ENCODE results near the gene TCF12. TPM values are rescaled to one million over a fixed set of nuclear protein-coding genes. Genes with fewer than 3 reads are reported as not detected.

The TCF12 gene
- polyA plus RNA-seq, 1 donor: 69.4 TPM

DNA sequence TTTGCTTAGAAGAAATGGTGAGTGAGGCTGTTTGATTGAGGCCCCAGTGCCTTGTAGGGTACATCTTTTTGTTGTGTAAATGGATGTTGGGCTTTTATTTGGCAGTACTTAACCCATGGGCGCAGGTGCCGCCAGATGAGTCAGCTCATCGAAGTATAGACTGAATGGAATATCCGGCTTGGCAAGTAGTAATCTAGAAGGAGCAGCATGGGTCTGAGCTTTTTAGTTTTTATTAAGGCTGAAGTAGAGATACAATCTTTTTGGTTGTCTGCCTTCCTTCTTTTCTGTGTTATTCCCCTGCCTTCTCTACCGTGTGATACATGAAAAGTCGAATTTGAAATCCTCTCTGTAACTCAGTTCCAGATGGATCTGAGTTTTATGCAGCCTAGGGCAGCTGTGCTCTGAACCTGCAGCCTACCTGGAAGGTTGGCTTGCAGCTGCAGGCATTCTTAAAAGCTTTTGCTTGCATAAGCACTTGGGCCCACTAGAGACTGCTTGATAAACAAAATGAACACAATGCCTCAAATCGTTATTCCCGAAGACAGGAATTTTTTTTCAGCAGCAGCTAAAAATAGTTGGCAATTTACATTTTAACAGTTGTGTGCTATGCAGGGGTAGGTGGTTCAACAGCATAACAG is 280.3 kb downstream of the TCF12 start:
- no CpG with 5 or more reads among the region's 8 CpGs for WGBS (ENCODE audit: insufficient coverage, low lambda C conversion rate)
- H3K27me3 ChIP-seq (ENCODE audit: control insufficient read depth, insufficient read depth, low read length): no peaks in the 10 kb centered on the region
- no peaks in the 10 kb centered on the region for H3K4me1 ChIP-seq (ENCODE audit: control insufficient read depth, insufficient read depth, low read length)

DNA sequence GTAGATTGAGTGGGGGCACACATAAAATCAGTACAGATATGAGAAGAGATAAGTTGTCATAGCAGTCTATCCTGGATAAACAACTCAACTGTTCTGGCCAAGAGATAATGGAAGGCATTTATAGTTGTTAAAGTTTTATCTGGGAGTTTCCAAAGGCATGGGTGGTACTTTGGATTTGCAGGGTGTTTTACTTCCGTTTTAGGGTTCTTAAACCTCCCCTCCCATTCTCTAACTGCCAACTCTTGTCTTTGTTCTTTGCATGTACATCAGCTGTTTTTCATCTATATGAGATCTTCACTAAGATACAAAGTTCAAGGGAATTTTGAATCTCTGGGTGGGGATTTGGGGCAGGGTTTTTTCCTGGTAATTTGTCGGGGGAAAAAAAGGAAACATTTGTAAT is 283.1 kb downstream of the TCF12 start:
- peak in 1 of 2 donors; percentile 38 for DNase-seq
- H3K9me3 ChIP-seq (ENCODE audit: control insufficient read depth, low read depth, low read length): no peaks in the 10 kb centered on the region
- no CpG with 5 or more reads among the region's 2 CpGs for WGBS (ENCODE audit: insufficient coverage, low lambda C conversion rate)
- no peaks in the 10 kb centered on the region for H3K4me1 ChIP-seq (ENCODE audit: control insufficient read depth, insufficient read depth, low read length)
- peak overlapping the region; percentile 1 for H3K27ac ChIP-seq (ENCODE audit: low read length)
- no peak overlapping the region for H3K4me3 ChIP-seq (ENCODE audit: low read length)
- H3K27me3 ChIP-seq (ENCODE audit: control insufficient read depth, insufficient read depth, low read length): no peaks in the 10 kb centered on the region
- peaks cover 5% of the 10 kb centered on the region for H3K36me3 ChIP-seq (ENCODE audit: control insufficient read depth, insufficient read depth, low read length)

More for the DNA sequence above, 280.3 kb downstream of the TCF12 start:
- H3K4me3 ChIP-seq (ENCODE audit: low read length): no peak overlapping the region
- H3K36me3 ChIP-seq (ENCODE audit: control insufficient read depth, insufficient read depth, low read length): peaks cover 11% of the 10 kb centered on the region
- DNase-seq: peak in 1 of 2 donors; percentile 28
- H3K9me3 ChIP-seq (ENCODE audit: control insufficient read depth, low read depth, low read length): no peaks in the 10 kb centered on the region
- H3K27ac ChIP-seq (ENCODE audit: low read length): no peak overlapping the region

DNA sequence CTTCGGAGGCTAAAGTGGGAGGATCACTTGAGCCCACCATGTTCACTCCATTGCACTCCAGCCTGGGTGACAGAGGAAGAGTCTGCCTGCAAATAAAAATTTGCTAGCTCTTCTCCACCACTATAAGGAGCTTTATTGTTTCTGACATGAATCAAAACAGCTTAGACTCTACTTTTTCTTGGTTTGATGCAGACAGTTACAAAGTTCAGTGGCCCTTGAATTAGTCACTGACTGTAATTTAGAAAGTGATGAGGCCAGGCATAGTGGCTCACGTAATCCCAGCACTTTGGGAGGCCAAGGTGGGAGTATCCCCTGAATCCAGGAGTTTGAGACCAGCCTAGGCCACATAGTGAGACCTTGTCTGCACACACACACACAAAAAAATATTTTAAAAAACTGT is 285.5 kb downstream of the TCF12 start:
- DNase-seq: peak in 1 of 2 donors; percentile 34
- Histone ChIP-seq H3K36me3 (ENCODE audit: control insufficient read depth, insufficient read depth, low read length) (peaks cover 2% of the 10 kb centered on the region), H3K27ac (ENCODE audit: low read length) (no peak overlapping the region), H3K4me3 (ENCODE audit: low read length) (no peak overlapping the region), H3K4me1 (ENCODE audit: control insufficient read depth, insufficient read depth, low read length) (no peaks in the 10 kb centered on the region), H3K9me3 (ENCODE audit: control insufficient read depth, low read depth, low read length) (no peaks in the 10 kb centered on the region), H3K27me3 (ENCODE audit: control insufficient read depth, insufficient read depth, low read length) (no peaks in the 10 kb centered on the region)
- WGBS (ENCODE audit: insufficient coverage, low lambda C conversion rate): no CpG with 5 or more reads among the region's 2 CpGs

DNA sequence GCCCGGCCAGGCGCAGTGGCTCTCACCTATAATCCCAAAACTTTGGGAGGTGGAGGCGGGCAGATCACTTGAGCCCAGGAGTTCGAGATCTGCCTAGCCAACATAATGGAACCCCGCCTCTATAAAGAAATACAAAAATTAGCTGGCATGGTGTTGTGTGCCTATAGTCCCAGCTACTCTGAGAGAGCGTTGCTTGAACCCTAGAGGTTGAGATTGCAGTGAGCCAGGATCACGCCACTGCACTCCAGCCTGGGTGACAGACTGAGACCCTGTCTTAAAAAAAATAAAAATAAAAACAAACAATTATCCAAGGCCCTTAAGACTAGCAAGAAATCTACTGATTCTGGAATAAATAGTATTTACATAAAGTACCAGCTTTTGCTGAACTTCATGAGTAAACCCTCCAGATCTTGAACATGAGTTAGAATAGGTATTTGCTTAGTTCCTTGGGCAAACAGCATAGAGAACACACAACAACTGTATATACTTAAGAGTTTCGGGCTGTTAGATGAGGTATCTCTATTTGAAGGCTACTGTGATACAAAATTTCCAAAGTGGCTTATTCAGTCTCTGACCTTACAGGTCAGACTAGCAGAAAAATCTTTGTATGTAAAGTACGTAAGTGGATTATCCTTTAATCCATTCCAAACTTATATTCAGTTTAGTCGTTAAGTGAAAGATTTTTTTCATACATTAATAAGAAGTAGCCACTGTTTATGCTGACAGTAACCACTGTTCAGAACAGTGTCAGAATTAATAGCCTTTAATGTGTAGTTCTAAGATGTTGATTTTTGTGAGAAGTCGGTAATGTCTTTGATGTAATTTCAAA is 286.8 kb downstream of the TCF12 start:
- Histone ChIP-seq H3K36me3 (ENCODE audit: control insufficient read depth, insufficient read depth, low read length) (peaks cover 2% of the 10 kb centered on the region), H3K27ac (ENCODE audit: low read length) (no peak overlapping the region), H3K4me3 (ENCODE audit: low read length) (no peak overlapping the region), H3K9me3 (ENCODE audit: control insufficient read depth, low read depth, low read length) (no peaks in the 10 kb centered on the region), H3K27me3 (ENCODE audit: control insufficient read depth, insufficient read depth, low read length) (no peaks in the 10 kb centered on the region), H3K4me1 (ENCODE audit: control insufficient read depth, insufficient read depth, low read length) (no peaks in the 10 kb centered on the region)
- DNase-seq: no peak
- WGBS (ENCODE audit: insufficient coverage, low lambda C conversion rate): 67% methylated on average over 2 of the region's 11 CpGs

DNA sequence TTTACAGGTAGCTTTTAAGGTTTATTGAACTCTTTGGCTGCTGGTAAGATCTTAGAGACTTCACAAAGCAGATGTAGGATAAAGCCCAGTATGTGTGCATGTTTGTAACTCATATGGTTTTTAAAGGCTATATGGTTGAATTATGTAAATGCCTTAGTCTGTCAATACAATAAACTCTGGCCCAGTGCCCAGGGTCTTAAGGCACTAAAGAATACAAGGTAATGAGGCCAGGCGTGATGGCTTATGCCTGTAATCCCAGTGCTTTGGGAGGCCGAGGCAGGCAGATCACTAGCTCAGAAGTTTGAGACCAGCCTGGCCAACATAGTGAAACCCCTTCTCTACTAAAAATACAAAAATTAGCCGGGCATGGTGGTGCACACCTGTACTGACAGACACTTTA is 287.6 kb downstream of the TCF12 start:
- Histone ChIP-seq H3K27ac (ENCODE audit: low read length) (no peak overlapping the region), H3K4me1 (ENCODE audit: control insufficient read depth, insufficient read depth, low read length) (no peaks in the 10 kb centered on the region), H3K27me3 (ENCODE audit: control insufficient read depth, insufficient read depth, low read length) (no peaks in the 10 kb centered on the region), H3K36me3 (ENCODE audit: control insufficient read depth, insufficient read depth, low read length) (peaks cover 2% of the 10 kb centered on the region), H3K9me3 (ENCODE audit: control insufficient read depth, low read depth, low read length) (no peaks in the 10 kb centered on the region), H3K4me3 (ENCODE audit: low read length) (no peak overlapping the region)
- no CpG with 5 or more reads among the region's 3 CpGs for WGBS (ENCODE audit: insufficient coverage, low lambda C conversion rate)
- DNase-seq: peak in 1 of 2 donors; percentile 54

DNA sequence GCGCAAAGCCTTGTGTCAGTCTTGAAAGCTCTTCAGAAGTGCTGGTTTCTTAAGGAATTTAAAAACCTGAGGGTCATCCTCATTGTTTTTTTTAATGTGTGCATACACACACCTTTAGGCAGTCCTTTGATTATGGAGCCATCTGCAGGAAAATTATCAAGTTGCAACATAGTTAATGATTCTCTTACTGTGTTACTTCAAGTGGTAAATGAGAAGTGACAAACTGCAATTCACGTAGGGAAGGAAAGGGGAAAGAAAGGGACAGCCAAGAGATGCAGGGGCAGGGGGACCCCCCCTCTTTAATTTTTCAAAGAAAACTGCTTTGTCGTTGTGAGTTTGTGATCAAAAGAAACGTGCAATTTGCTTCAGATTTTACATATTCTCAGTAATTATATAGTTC is 295.4 kb downstream of the TCF12 start:
- WGBS (ENCODE audit: insufficient coverage, low lambda C conversion rate): 40% methylated on average over 1 of the region's 4 CpGs
- Histone ChIP-seq H3K4me3 (ENCODE audit: low read length) (no peak overlapping the region), H3K4me1 (ENCODE audit: control insufficient read depth, insufficient read depth, low read length) (no peaks in the 10 kb centered on the region), H3K27ac (ENCODE audit: low read length) (no peak overlapping the region), H3K9me3 (ENCODE audit: control insufficient read depth, low read depth, low read length) (no peaks in the 10 kb centered on the region), H3K27me3 (ENCODE audit: control insufficient read depth, insufficient read depth, low read length) (no peaks in the 10 kb centered on the region), H3K36me3 (ENCODE audit: control insufficient read depth, insufficient read depth, low read length) (no peaks in the 10 kb centered on the region)
- peak in 1 of 2 donors; percentile 54 for DNase-seq

DNA sequence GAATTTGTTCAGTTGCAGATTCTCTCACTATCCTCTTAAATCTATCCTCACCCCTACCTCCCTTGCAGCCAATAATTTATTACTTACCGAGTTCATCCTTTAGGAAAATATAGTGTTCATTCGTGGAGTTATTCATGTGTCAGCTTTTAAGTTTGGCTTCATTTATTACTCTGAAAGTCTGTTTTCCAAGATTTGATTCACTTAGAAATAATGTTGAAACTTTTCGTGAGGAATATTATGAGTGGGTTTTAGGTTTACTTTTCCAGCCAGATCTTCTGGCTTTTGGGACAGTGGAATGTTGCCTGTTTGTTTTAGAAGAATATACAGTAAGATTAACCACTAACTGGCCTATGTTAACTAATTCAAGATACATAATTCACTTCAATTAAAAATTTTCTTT is 296.9 kb downstream of the TCF12 start:
- 80% methylated on average over 1 of the region's 3 CpGs for WGBS (ENCODE audit: insufficient coverage, low lambda C conversion rate)
- H3K4me1 ChIP-seq (ENCODE audit: control insufficient read depth, insufficient read depth, low read length): no peaks in the 10 kb centered on the region

DNA sequence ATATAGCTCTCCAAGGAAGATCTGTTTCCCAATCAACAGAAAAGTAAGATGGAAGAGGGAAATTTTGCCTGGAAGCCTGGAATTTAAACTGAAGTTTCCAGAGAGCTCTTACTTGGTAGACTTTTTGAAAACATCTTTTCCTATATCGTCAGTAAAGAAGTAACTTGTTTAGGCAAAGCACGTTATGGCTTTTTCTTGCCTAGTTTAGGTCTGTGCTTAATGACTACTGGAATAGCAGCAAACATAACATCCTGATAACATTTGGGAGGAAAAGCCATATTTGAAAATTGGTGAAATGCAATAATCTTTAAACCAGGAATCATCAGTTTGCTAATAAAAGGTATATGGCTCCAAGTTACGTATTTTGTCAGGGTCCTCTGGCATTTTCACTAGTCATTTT is 297.4 kb downstream of the TCF12 start:
- DNase-seq: no peak
- Histone ChIP-seq H3K36me3 (ENCODE audit: control insufficient read depth, insufficient read depth, low read length) (no peaks in the 10 kb centered on the region), H3K4me3 (ENCODE audit: low read length) (no peak overlapping the region), H3K27me3 (ENCODE audit: control insufficient read depth, insufficient read depth, low read length) (no peaks in the 10 kb centered on the region), H3K27ac (ENCODE audit: low read length) (no peak overlapping the region), H3K4me1 (ENCODE audit: control insufficient read depth, insufficient read depth, low read length) (no peaks in the 10 kb centered on the region), H3K9me3 (ENCODE audit: control insufficient read depth, low read depth, low read length) (no peaks in the 10 kb centered on the region)
- no CpG with 5 or more reads among the region's 3 CpGs for WGBS (ENCODE audit: insufficient coverage, low lambda C conversion rate)

More for the DNA sequence above, 296.9 kb downstream of the TCF12 start:
- H3K27ac ChIP-seq (ENCODE audit: low read length): no peak overlapping the region
- H3K27me3 ChIP-seq (ENCODE audit: control insufficient read depth, insufficient read depth, low read length): no peaks in the 10 kb centered on the region
- H3K4me3 ChIP-seq (ENCODE audit: low read length): no peak overlapping the region
- no peaks in the 10 kb centered on the region for H3K9me3 ChIP-seq (ENCODE audit: control insufficient read depth, low read depth, low read length)
- no peak for DNase-seq
- no peaks in the 10 kb centered on the region for H3K36me3 ChIP-seq (ENCODE audit: control insufficient read depth, insufficient read depth, low read length)

DNA sequence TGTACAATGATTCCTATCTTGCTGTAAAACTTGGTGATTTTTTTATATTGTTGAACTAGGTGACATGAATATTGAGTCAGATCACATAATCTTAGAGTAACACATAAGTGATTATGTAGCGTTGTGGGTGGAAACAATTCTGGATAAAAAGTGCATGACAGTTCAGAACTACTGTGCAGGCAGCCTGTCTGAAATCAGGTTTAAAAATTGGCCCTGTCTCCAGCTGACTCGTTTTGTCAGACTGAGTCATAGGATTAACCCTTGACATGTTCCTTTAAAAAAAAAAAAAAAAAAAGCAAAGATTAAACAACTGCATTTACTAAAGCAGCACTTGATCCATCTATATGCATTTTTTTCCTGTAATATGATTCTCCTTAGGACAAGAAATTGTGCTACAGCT is 297.8 kb downstream of the TCF12 start:
- Histone ChIP-seq H3K27me3 (ENCODE audit: control insufficient read depth, insufficient read depth, low read length) (no peaks in the 10 kb centered on the region), H3K27ac (ENCODE audit: low read length) (no peak overlapping the region), H3K4me3 (ENCODE audit: low read length) (no peak overlapping the region), H3K36me3 (ENCODE audit: control insufficient read depth, insufficient read depth, low read length) (no peaks in the 10 kb centered on the region), H3K9me3 (ENCODE audit: control insufficient read depth, low read depth, low read length) (no peaks in the 10 kb centered on the region), H3K4me1 (ENCODE audit: control insufficient read depth, insufficient read depth, low read length) (no peaks in the 10 kb centered on the region)
- 60% methylated on average over 1 of the region's 2 CpGs for WGBS (ENCODE audit: insufficient coverage, low lambda C conversion rate)
- DNase-seq: no peak

DNA sequence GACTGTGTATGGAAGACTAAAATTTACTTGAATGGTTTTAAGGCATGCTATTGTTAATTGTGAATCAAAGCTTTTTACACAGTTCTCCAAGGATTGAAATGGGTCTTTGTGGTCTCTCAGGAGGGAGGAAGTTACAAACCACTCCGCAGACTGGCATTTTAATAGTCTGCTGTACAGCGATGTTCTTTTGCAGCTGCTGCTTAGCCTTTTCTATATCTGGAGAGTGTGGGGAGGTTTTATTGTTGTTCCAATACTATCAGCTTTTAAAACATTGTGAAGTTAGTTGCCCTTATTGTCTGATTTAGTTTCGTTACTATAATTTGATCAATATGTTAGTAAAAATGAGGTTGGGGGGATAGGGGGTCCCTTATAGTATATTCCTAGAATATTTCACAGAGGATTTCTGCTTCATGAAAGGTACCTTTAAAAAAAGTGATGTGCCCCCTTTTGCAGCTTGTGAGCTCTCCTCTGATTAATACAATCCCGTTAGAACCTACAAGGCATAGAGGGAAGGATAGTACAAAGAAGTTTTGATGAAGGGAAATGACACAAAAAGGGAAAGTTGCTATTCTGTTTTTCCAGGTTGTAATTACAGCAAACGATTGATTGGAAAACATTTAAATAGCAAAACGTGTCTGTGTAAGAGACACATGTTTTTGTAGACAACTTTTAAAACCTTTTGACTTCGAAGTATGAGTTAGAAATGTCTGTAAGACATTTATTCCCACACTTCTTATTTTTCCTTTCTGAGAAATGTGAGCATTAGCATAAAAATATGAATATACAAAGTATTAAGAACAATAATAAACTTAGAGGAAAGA is 299.5 kb downstream of the TCF12 start:
- DNase-seq: no peak
- no peaks in the 10 kb centered on the region for H3K36me3 ChIP-seq (ENCODE audit: control insufficient read depth, insufficient read depth, low read length)
- H3K4me3 ChIP-seq (ENCODE audit: low read length): no peak overlapping the region
- H3K27ac ChIP-seq (ENCODE audit: low read length): no peak overlapping the region
- no peaks in the 10 kb centered on the region for H3K4me1 ChIP-seq (ENCODE audit: control insufficient read depth, insufficient read depth, low read length)
- H3K27me3 ChIP-seq (ENCODE audit: control insufficient read depth, insufficient read depth, low read length): no peaks in the 10 kb centered on the region
- no peaks in the 10 kb centered on the region for H3K9me3 ChIP-seq (ENCODE audit: control insufficient read depth, low read depth, low read length)
- WGBS (ENCODE audit: insufficient coverage, low lambda C conversion rate): no CpG with 5 or more reads among the region's 7 CpGs

Measured in large intestine (tissue), 3 donors.